ENCODE measurements around the gene LRRC23. TPM values are rescaled to one million over a fixed set of nuclear protein-coding genes. Genes with fewer than 3 reads are reported as not detected.

The LRRC23 gene
- total and polyA plus RNA-seq, 2 of the 13 experiments (the other 11 are each of a cell fraction or from before 2014, with no cell fraction given): 6.0 to 7.8 TPM

GRCh38 chr12:6937481-6938352 is 33.1 kb downstream of the LRRC23 start (continued):
- TF ChIP-seq SNAPC4 (CRISPR knock-in tag; IDR thresholded peaks at IDR 0.05) (peak; percentile 97), GTF2F1 (IDR thresholded peaks at IDR 0.05; ENCODE audit: low read length) (no peak), ATAD3A (CRISPR knock-in tag; IDR thresholded peaks at IDR 0.05) (0 out of 2 replicates have a peak, but pooled peaks have one; percentile 2), ZNF331 (CRISPR knock-in tag; IDR thresholded peaks at IDR 0.05) (peak; percentile 90), THYN1 (CRISPR knock-in tag; IDR thresholded peaks at IDR 0.05; ENCODE audit: borderline replicate concordance, low read depth) (0 out of 2 replicates have a peak, but pooled peaks have one; percentile 47), RELA (CRISPR knock-in tag; IDR thresholded peaks at IDR 0.05) (no peak), NRL (CRISPR knock-in tag; IDR thresholded peaks at IDR 0.05; ENCODE audit: borderline replicate concordance) (peak; percentile 94)
- TF ChIP-seq, protein P1, sequence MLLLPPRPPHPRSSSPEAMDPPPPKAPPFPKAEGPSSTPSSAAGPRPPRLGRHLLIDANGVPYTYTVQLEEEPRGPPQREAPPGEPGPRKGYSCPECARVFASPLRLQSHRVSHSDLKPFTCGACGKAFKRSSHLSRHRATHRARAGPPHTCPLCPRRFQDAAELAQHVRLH (CRISPR knock-in tag; IDR thresholded peaks at IDR 0.05; ENCODE audit: borderline replicate concordance, low read depth): peak; percentile 94
- TF ChIP-seq, protein P2, sequence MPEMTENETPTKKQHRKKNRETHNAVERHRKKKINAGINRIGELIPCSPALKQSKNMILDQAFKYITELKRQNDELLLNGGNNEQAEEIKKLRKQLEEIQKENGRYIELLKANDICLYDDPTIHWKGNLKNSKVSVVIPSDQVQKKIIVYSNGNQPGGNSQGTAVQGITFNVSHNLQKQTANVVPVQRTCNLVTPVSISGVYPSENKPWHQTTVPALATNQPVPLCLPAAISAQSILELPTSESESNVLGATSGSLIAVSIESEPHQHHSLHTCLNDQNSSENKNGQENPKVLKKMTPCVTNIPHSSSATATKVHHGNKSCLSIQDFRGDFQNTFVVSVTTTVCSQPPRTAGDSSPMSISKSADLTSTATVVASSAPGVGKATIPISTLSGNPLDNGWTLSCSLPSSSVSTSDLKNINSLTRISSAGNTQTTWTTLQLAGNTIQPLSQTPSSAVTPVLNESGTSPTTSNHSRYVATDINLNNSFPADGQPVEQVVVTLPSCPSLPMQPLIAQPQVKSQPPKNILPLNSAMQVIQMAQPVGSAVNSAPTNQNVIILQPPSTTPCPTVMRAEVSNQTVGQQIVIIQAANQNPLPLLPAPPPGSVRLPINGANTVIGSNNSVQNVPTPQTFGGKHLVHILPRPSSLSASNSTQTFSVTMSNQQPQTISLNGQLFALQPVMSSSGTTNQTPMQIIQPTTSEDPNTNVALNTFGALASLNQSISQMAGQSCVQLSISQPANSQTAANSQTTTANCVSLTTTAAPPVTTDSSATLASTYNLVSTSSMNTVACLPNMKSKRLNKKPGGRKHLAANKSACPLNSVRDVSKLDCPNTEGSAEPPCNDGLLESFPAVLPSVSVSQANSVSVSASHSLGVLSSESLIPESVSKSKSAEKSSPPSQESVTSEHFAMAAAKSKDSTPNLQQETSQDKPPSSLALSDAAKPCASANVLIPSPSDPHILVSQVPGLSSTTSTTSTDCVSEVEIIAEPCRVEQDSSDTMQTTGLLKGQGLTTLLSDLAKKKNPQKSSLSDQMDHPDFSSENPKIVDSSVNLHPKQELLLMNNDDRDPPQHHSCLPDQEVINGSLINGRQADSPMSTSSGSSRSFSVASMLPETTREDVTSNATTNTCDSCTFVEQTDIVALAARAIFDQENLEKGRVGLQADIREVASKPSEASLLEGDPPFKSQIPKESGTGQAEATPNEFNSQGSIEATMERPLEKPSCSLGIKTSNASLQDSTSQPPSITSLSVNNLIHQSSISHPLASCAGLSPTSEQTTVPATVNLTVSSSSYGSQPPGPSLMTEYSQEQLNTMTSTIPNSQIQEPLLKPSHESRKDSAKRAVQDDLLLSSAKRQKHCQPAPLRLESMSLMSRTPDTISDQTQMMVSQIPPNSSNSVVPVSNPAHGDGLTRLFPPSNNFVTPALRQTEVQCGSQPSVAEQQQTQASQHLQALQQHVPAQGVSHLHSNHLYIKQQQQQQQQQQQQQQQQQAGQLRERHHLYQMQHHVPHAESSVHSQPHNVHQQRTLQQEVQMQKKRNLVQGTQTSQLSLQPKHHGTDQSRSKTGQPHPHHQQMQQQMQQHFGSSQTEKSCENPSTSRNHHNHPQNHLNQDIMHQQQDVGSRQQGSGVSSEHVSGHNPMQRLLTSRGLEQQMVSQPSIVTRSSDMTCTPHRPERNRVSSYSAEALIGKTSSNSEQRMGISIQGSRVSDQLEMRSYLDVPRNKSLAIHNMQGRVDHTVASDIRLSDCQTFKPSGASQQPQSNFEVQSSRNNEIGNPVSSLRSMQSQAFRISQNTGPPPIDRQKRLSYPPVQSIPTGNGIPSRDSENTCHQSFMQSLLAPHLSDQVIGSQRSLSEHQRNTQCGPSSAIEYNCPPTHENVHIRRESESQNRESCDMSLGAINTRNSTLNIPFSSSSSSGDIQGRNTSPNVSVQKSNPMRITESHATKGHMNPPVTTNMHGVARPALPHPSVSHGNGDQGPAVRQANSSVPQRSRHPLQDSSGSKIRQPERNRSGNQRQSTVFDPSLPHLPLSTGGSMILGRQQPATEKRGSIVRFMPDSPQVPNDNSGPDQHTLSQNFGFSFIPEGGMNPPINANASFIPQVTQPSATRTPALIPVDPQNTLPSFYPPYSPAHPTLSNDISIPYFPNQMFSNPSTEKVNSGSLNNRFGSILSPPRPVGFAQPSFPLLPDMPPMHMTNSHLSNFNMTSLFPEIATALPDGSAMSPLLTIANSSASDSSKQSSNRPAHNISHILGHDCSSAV (CRISPR knock-in tag; IDR thresholded peaks at IDR 0.05; ENCODE audit: borderline replicate concordance): no peak
